Glutamatergic neuron (in vitro differentiated cells): ENCODE data around the gene LCMT2. TPM values are rescaled to one million over a fixed set of nuclear protein-coding genes. Genes with fewer than 3 reads are reported as not detected.

ENCODE experiments used
- DNase-seq: peaks from one replicate; pipeline ENCODE4 v3.0.0; 2022
- H3K27ac Mint-ChIP-seq: one replicate; pipeline ENCODE4 v1.8.0; 2020; ENCODE audit warnings: mild to moderate bottlenecking, mixed read lengths, inconsistent platforms; ENCODE audit not compliant: unreplicated experiment
- H3K27me3 Mint-ChIP-seq: one replicate; pipeline ENCODE4 v1.8.0; 2020; ENCODE audit warnings: mild to moderate bottlenecking, moderate library complexity, mixed read lengths, inconsistent platforms; ENCODE audit not compliant: unreplicated experiment
- H3K36me3 Mint-ChIP-seq: one replicate; pipeline ENCODE4 v1.8.0; 2020; ENCODE audit warnings: mild to moderate bottlenecking, mixed read lengths, inconsistent platforms; ENCODE audit not compliant: unreplicated experiment
- H3K4me1 Mint-ChIP-seq: one replicate; pipeline ENCODE4 v1.8.0; 2020; ENCODE audit warnings: mild to moderate bottlenecking, low read depth, mixed read lengths, inconsistent platforms; ENCODE audit not compliant: unreplicated experiment
- H3K4me3 Mint-ChIP-seq: one replicate; pipeline ENCODE4 v1.8.0; 2020; ENCODE audit warnings: mild to moderate bottlenecking, mixed read lengths, inconsistent platforms; ENCODE audit not compliant: unreplicated experiment
- H3K9me3 Mint-ChIP-seq: one replicate; pipeline ENCODE4 v1.8.0; 2020; ENCODE audit warnings: mild to moderate bottlenecking, moderate library complexity, mixed read lengths, inconsistent platforms; ENCODE audit not compliant: unreplicated experiment
- CTCF ChIP-seq: fragments of 200-600 bp; sonication (generic); IDR thresholded peaks from one replicate; pipeline ENCODE4 v1.5.0; 2021; ENCODE audit not compliant: partially characterized antibody, unreplicated experiment
- total RNA-seq: library from RNA; stranded (reverse); fragmentation: NEBNext Ultra II Directional; extraction: Animal tissue kit (Norgen Biotek cat#: 25700); gene quantifications from one replicate; pipeline ENCODE4 v1.2.1, GENCODE V29; 2021; ENCODE audit not compliant: unreplicated experiment

Gene LCMT2
- total RNA-seq, 1 donor from 2014 or later: 8.0 TPM

- no peak for DNase-seq
- H3K27ac Mint-ChIP-seq: no peak overlapping the region
- TF ChIP-seq CTCF: no peak
- no peaks in the 10 kb centered on the region for H3K36me3 Mint-ChIP-seq
- no peaks in the 10 kb centered on the region for H3K4me1 Mint-ChIP-seq
- H3K27me3 Mint-ChIP-seq: peaks cover 2% of the 10 kb centered on the region
- no peak overlapping the region for H3K4me3 Mint-ChIP-seq
- no peaks in the 10 kb centered on the region for H3K9me3 Mint-ChIP-seq
These were observed 16.2 kb downstream of the LCMT2 start for GRCh38 chr15:43314171-43314570.

- Mint-ChIP-seq H3K36me3 (no peaks in the 10 kb centered on the region), H3K4me3 (no peak overlapping the region), H3K27ac (no peak overlapping the region), H3K4me1 (no peaks in the 10 kb centered on the region), H3K27me3 (peaks cover 5% of the 10 kb centered on the region), H3K9me3 (no peaks in the 10 kb centered on the region)
- no peak for TF ChIP-seq CTCF
- no peak for DNase-seq
These were observed 18.0 kb downstream of the LCMT2 start for GRCh38 chr15:43312378-43312777.

- H3K27me3 Mint-ChIP-seq: no peaks in the 10 kb centered on the region
- H3K4me3 Mint-ChIP-seq: no peak within 1 kb of the TSS
- DNase-seq: no peak
- H3K9me3 Mint-ChIP-seq: no peaks in the 10 kb centered on the region
- H3K4me1 Mint-ChIP-seq: no peaks in the 10 kb centered on the region
- TF ChIP-seq CTCF: no peak
- H3K27ac Mint-ChIP-seq: no peak within 1 kb of the TSS
- no peaks in the 10 kb centered on the region for H3K36me3 Mint-ChIP-seq
These were observed 28.1 kb downstream of the LCMT2 start, which contains the start of gene TGM7 for GRCh38 chr15:43302205-43302817. TGM7 (minus strand) TSS chr15:43302255.

- TF ChIP-seq CTCF: no peak
- no peaks in the 10 kb centered on the region for H3K4me1 Mint-ChIP-seq
- H3K27ac Mint-ChIP-seq: no peak overlapping the region
- no peaks in the 10 kb centered on the region for H3K36me3 Mint-ChIP-seq
- no peak for DNase-seq
- no peaks in the 10 kb centered on the region for H3K27me3 Mint-ChIP-seq
- H3K9me3 Mint-ChIP-seq: no peaks in the 10 kb centered on the region
- H3K4me3 Mint-ChIP-seq: no peak overlapping the region
These were observed 30.5 kb downstream of the LCMT2 start for GRCh38 chr15:43299884-43300283.

GRCh38 chr15:43299411-43299810 is 31.0 kb downstream of the LCMT2 start:
- no peak overlapping the region for H3K27ac Mint-ChIP-seq
- DNase-seq: no peak
- no peak overlapping the region for H3K4me3 Mint-ChIP-seq
- no peaks in the 10 kb centered on the region for H3K4me1 Mint-ChIP-seq
- H3K9me3 Mint-ChIP-seq: no peaks in the 10 kb centered on the region
- no peaks in the 10 kb centered on the region for H3K27me3 Mint-ChIP-seq
- no peaks in the 10 kb centered on the region for H3K36me3 Mint-ChIP-seq
- no peak for TF ChIP-seq CTCF
